Right renal pelvis (tissue), 4 donors: ENCODE data around the gene SSU72. TPM values are rescaled to one million over a fixed set of nuclear protein-coding genes. Genes with fewer than 3 reads are reported as not detected.

Source experiments
- DNase-seq, 4 donors: peaks; one replicate each; pipeline ENCODE4 v3.0.0-alpha.2; 2013; ENCODE audit warnings: low read depth in 4 of 4, low spot score in 3 of 4, missing footprints in 1 of 4
- polyA plus RNA-seq, 4 donors: library from polyadenylated mRNA; unstranded; fragments of 120-200 nt; gene quantifications; one replicate each; pipeline ENCODE4 v1.2.1, GENCODE V29; 2013; ENCODE audit not compliant: insufficient read length in 4 of 4

Gene SSU72
- polyA plus RNA-seq: 10 to 100 TPM; 86.8 to 95.0 (median 91.0) TPM

GRCh38 chr1:1574721-1575537 is at the start of gene SSU72:
TSS of gene SSU72 (minus strand) at chr1:1574863. CDS start at chr1:1574557, 306 bp downstream.
- DNase-seq: peak; percentile 84 to 91 (median 86)

- no peak for DNase-seq
Observed at GRCh38 chr1:1623631-1624442, 49.2 kb upstream of the SSU72 start.

- DNase-seq: no peak
Observed at GRCh38 chr1:1623181-1623630, 48.5 kb upstream of the SSU72 start.

GRCh38 chr1:1622788-1623094 is 48.1 kb upstream of the SSU72 start:
- DNase-seq: no peak

- DNase-seq: no peak
Observed at GRCh38 chr1:1622010-1622787, 47.5 kb upstream of the SSU72 start.

- no peak for DNase-seq
Observed at GRCh38 chr1:1621173-1622009, 46.7 kb upstream of the SSU72 start.

- no peak for DNase-seq
Observed at GRCh38 chr1:1620433-1621139, 45.9 kb upstream of the SSU72 start.

GRCh38 chr1:1619917-1620361 is 45.3 kb upstream of the SSU72 start:
- no peak for DNase-seq

GRCh38 chr1:1618396-1619068 is 43.9 kb upstream of the SSU72 start:
- DNase-seq: no peak

GRCh38 chr1:1617925-1618324 is 43.3 kb upstream of the SSU72 start:
- no peak for DNase-seq

- DNase-seq: no peak
Observed at GRCh38 chr1:1617516-1617915, 42.9 kb upstream of the SSU72 start.

GRCh38 chr1:1616838-1617237 is 42.2 kb upstream of the SSU72 start:
- no peak for DNase-seq

- DNase-seq: no peak
Observed at GRCh38 chr1:1616045-1616790, 41.6 kb upstream of the SSU72 start.

- DNase-seq: peak; percentile 89 to 92 (median 92)
Observed at GRCh38 chr1:1615256-1616044, 40.8 kb upstream of the SSU72 start, which contains the start of gene MIB2. TSS of gene MIB2 (plus strand) at chr1:1615500. CDS start at chr1:1623453, 7,953 bp downstream.

GRCh38 chr1:1614954-1615255 is 40.2 kb upstream of the SSU72 start:
- no peak for DNase-seq

GRCh38 chr1:1614204-1614953 is 39.7 kb upstream of the SSU72 start:
- DNase-seq: no peak
